Activated CD8-positive, alpha-beta memory T cell treated with anti-CD3 and anti-CD28 coated beads, Interleukin-2, amount 10 ng/mL, durations not matched to agents 7 days and 5 days (primary cell): ENCODE results near the gene KCNN2. TPM values are rescaled to one million over a fixed set of nuclear protein-coding genes. Genes with fewer than 3 reads are reported as not detected.
A peak's percentile ranks its signal among the peaks of the same experiment; 100 is the strongest.

Experiments used
- ATAC-seq: fragments of 150-1000 bp; cut with Tn5 transposase; one replicate; pipeline ENCODE4 v1.10.0; 2021; ENCODE audit warnings: moderate library complexity
- CTCF ChIA-PET: fragments of 350-600 bp; sonication (Branson Sonifier 250); formaldehyde crosslinking; loops from one replicate; lab custom pipeline; 2021; ENCODE audit warnings: antibody characterized with exemption; lab: Charles Lee
- DNase-seq: peaks from one replicate; pipeline ENCODE4 v3.0.0-alpha.2; 2020
- H3K27ac Mint-ChIP-seq: one replicate; pipeline ENCODE4 v1.8.0; 2021; ENCODE audit warnings: mild to moderate bottlenecking, mixed read lengths
- H3K27me3 Mint-ChIP-seq: one replicate; pipeline ENCODE4 v1.8.0; 2021; ENCODE audit warnings: mixed read lengths
- H3K36me3 Mint-ChIP-seq: one replicate; pipeline ENCODE4 v1.8.0; 2021; ENCODE audit warnings: mild to moderate bottlenecking, mixed read lengths
- H3K4me1 Mint-ChIP-seq: one replicate; pipeline ENCODE4 v1.8.0; 2021; ENCODE audit warnings: mixed read lengths
- H3K4me3 Mint-ChIP-seq: one replicate; pipeline ENCODE4 v1.8.0; 2021; ENCODE audit warnings: mild to moderate bottlenecking, moderate library complexity, mixed read lengths
- H3K9me3 Mint-ChIP-seq: one replicate; pipeline ENCODE4 v1.8.0; 2022; ENCODE audit warnings: low read depth, mixed read lengths
- total RNA-seq, 2 experiments: library from RNA; stranded (reverse); gene quantifications; one replicate each; pipeline ENCODE4 v1.2.3, GENCODE V29; 2021

KCNN2 gene
- total RNA-seq, result not detected

GRCh38 chr5:114361724-114362196, at the start of gene KCNN2:
Gene KCNN2 (plus strand): TSS chr5:114362070. CDS start chr5:114362140, 70 bp downstream.
- H3K27me3 Mint-ChIP-seq, result peaks cover 50% of the 10 kb centered on the region
- H3K27ac Mint-ChIP-seq, result peak within 1 kb of the TSS; percentile 59
- no peak for DNase-seq
- peaks cover 1% of the 10 kb centered on the region for H3K36me3 Mint-ChIP-seq
- no peak within 1 kb of the TSS for H3K4me3 Mint-ChIP-seq
- H3K4me1 Mint-ChIP-seq, result peaks cover 5% of the 10 kb centered on the region
- CTCF ChIA-PET, result no interaction called here
- no peaks in the 10 kb centered on the region for H3K9me3 Mint-ChIP-seq
- no peak for ATAC-seq

GRCh38 chr5:114312658-114313057, 49.2 kb upstream of the KCNN2 start:
- ATAC-seq (no peak), DNase-seq (no peak)
- CTCF ChIA-PET, result no interaction called here
- Mint-ChIP-seq H3K4me3 (no peak overlapping the region), H3K27ac (no peak overlapping the region), H3K9me3 (no peaks in the 10 kb centered on the region), H3K36me3 (no peaks in the 10 kb centered on the region), H3K27me3 (no peaks in the 10 kb centered on the region), H3K4me1 (no peaks in the 10 kb centered on the region)

GRCh38 chr5:114314061-114314460, 47.8 kb upstream of the KCNN2 start:
- no peaks in the 10 kb centered on the region for H3K36me3 Mint-ChIP-seq
- H3K9me3 Mint-ChIP-seq, result no peaks in the 10 kb centered on the region
- no peak overlapping the region for H3K4me3 Mint-ChIP-seq
- DNase-seq (no peak), ATAC-seq (no peak)
- H3K27me3 Mint-ChIP-seq, result no peaks in the 10 kb centered on the region
- no peaks in the 10 kb centered on the region for H3K4me1 Mint-ChIP-seq
- CTCF ChIA-PET, result no interaction called here
- no peak overlapping the region for H3K27ac Mint-ChIP-seq

- H3K27ac Mint-ChIP-seq, result no peak overlapping the region
- DNase-seq (no peak), ATAC-seq (no peak)
- CTCF ChIA-PET, result no interaction called here
- no peaks in the 10 kb centered on the region for H3K4me1 Mint-ChIP-seq
- no peaks in the 10 kb centered on the region for H3K27me3 Mint-ChIP-seq
- no peaks in the 10 kb centered on the region for H3K36me3 Mint-ChIP-seq
- H3K4me3 Mint-ChIP-seq, result no peak overlapping the region
- H3K9me3 Mint-ChIP-seq, result no peaks in the 10 kb centered on the region
These were observed 45.7 kb upstream of the KCNN2 start for GRCh38 chr5:114316167-114316566.

- H3K9me3 Mint-ChIP-seq, result no peaks in the 10 kb centered on the region
- H3K36me3 Mint-ChIP-seq, result no peaks in the 10 kb centered on the region
- no peaks in the 10 kb centered on the region for H3K27me3 Mint-ChIP-seq
- DNase-seq (no peak), ATAC-seq (no peak)
- H3K4me1 Mint-ChIP-seq, result no peaks in the 10 kb centered on the region
- CTCF ChIA-PET, result no interaction called here
- no peak overlapping the region for H3K27ac Mint-ChIP-seq
- H3K4me3 Mint-ChIP-seq, result no peak overlapping the region
These were observed 44.1 kb upstream of the KCNN2 start for GRCh38 chr5:114317751-114318150.

GRCh38 chr5:114319236-114319635, 42.6 kb upstream of the KCNN2 start:
- no peaks in the 10 kb centered on the region for H3K36me3 Mint-ChIP-seq
- no peaks in the 10 kb centered on the region for H3K9me3 Mint-ChIP-seq
- CTCF ChIA-PET, result no interaction called here
- H3K27ac Mint-ChIP-seq, result no peak overlapping the region
- ATAC-seq (no peak), DNase-seq (no peak)
- H3K27me3 Mint-ChIP-seq, result no peaks in the 10 kb centered on the region
- H3K4me3 Mint-ChIP-seq, result no peak overlapping the region
- no peaks in the 10 kb centered on the region for H3K4me1 Mint-ChIP-seq

- Mint-ChIP-seq H3K27ac (no peak overlapping the region), H3K4me1 (no peaks in the 10 kb centered on the region), H3K9me3 (no peaks in the 10 kb centered on the region), H3K4me3 (no peak overlapping the region), H3K27me3 (no peaks in the 10 kb centered on the region), H3K36me3 (no peaks in the 10 kb centered on the region)
- CTCF ChIA-PET, result interaction anchor here (0.7 kb wide), 1 partner anchor 19 kb away, joined by 3 read pairs; no protein-coding TSS in a partner anchor
- DNase-seq (no peak), ATAC-seq (no peak)
These were observed 42.0 kb upstream of the KCNN2 start for GRCh38 chr5:114319821-114320220.

- Mint-ChIP-seq H3K9me3 (no peaks in the 10 kb centered on the region), H3K36me3 (no peaks in the 10 kb centered on the region), H3K4me1 (no peaks in the 10 kb centered on the region), H3K4me3 (no peak overlapping the region), H3K27me3 (no peaks in the 10 kb centered on the region), H3K27ac (no peak overlapping the region)
- ATAC-seq (no peak), DNase-seq (no peak)
- CTCF ChIA-PET, result no interaction called here
These were observed 37.6 kb upstream of the KCNN2 start for GRCh38 chr5:114324282-114324681.

- Mint-ChIP-seq H3K27ac (no peak overlapping the region), H3K9me3 (no peaks in the 10 kb centered on the region), H3K4me3 (no peak overlapping the region), H3K36me3 (no peaks in the 10 kb centered on the region), H3K4me1 (no peaks in the 10 kb centered on the region), H3K27me3 (no peaks in the 10 kb centered on the region)
- ATAC-seq (no peak), DNase-seq (no peak)
- CTCF ChIA-PET, result no interaction called here
These were observed 36.3 kb upstream of the KCNN2 start for GRCh38 chr5:114325541-114325940.

- H3K4me3 Mint-ChIP-seq, result no peak overlapping the region
- DNase-seq, result no peak
- H3K27ac Mint-ChIP-seq, result no peak overlapping the region
- H3K27me3 Mint-ChIP-seq, result no peaks in the 10 kb centered on the region
- H3K36me3 Mint-ChIP-seq, result no peaks in the 10 kb centered on the region
- H3K4me1 Mint-ChIP-seq, result no peaks in the 10 kb centered on the region
- no peak for ATAC-seq
- no peaks in the 10 kb centered on the region for H3K9me3 Mint-ChIP-seq
- CTCF ChIA-PET, result no interaction called here
These were observed 34.4 kb upstream of the KCNN2 start for GRCh38 chr5:114327474-114327873.

- CTCF ChIA-PET, result no interaction called here
- ATAC-seq, result no peak
- no peak for DNase-seq
- Mint-ChIP-seq H3K36me3 (no peaks in the 10 kb centered on the region), H3K27ac (no peak overlapping the region), H3K4me1 (no peaks in the 10 kb centered on the region), H3K9me3 (no peaks in the 10 kb centered on the region), H3K27me3 (no peaks in the 10 kb centered on the region), H3K4me3 (no peak overlapping the region)
These were observed 33.9 kb upstream of the KCNN2 start for GRCh38 chr5:114327987-114328386.

GRCh38 chr5:114330916-114331531, 30.8 kb upstream of the KCNN2 start:
- H3K36me3 Mint-ChIP-seq, result no peaks in the 10 kb centered on the region
- H3K4me3 Mint-ChIP-seq, result no peak overlapping the region
- no peak overlapping the region for H3K27ac Mint-ChIP-seq
- CTCF ChIA-PET, result no interaction called here
- no peaks in the 10 kb centered on the region for H3K9me3 Mint-ChIP-seq
- no peaks in the 10 kb centered on the region for H3K27me3 Mint-ChIP-seq
- DNase-seq, result no peak
- no peaks in the 10 kb centered on the region for H3K4me1 Mint-ChIP-seq
- no peak for ATAC-seq

- Mint-ChIP-seq H3K27me3 (no peaks in the 10 kb centered on the region), H3K36me3 (no peaks in the 10 kb centered on the region), H3K4me3 (no peak overlapping the region), H3K9me3 (no peaks in the 10 kb centered on the region), H3K4me1 (no peaks in the 10 kb centered on the region), H3K27ac (no peak overlapping the region)
- ATAC-seq (no peak), DNase-seq (no peak)
- CTCF ChIA-PET, result no interaction called here
These were observed 29.4 kb upstream of the KCNN2 start for GRCh38 chr5:114332493-114332892.

- DNase-seq (no peak), ATAC-seq (no peak)
- H3K9me3 Mint-ChIP-seq, result no peaks in the 10 kb centered on the region
- H3K4me3 Mint-ChIP-seq, result no peak overlapping the region
- CTCF ChIA-PET, result no interaction called here
- no peaks in the 10 kb centered on the region for H3K4me1 Mint-ChIP-seq
- H3K27ac Mint-ChIP-seq, result no peak overlapping the region
- H3K36me3 Mint-ChIP-seq, result no peaks in the 10 kb centered on the region
- H3K27me3 Mint-ChIP-seq, result no peaks in the 10 kb centered on the region
These were observed 28.9 kb upstream of the KCNN2 start for GRCh38 chr5:114332925-114333324.

GRCh38 chr5:114335391-114335790, 26.5 kb upstream of the KCNN2 start:
- Mint-ChIP-seq H3K4me3 (no peak overlapping the region), H3K27ac (no peak overlapping the region), H3K9me3 (peaks cover 1% of the 10 kb centered on the region), H3K36me3 (no peaks in the 10 kb centered on the region), H3K4me1 (no peaks in the 10 kb centered on the region), H3K27me3 (no peaks in the 10 kb centered on the region)
- no peak for DNase-seq
- CTCF ChIA-PET, result no interaction called here
- ATAC-seq, result no peak
